SU-DHL-6 (cell line): ENCODE data around the gene PRDM5.

Experiments
- EZH2phosphoT487 ChIP-seq: fragments of 200-600 bp; sonication (generic), shearing (Covaris generic); conservative IDR thresholded peaks from 2 replicates; pipeline ENCODE4 v1.6.1; 2018; ENCODE audit warnings: mild to moderate bottlenecking, antibody characterized with exemption, low read length, moderate library complexity, mixed read lengths
- TF ChIP-seq, protein P1 (sequence below): fragments of 200-600 bp; sonication (generic); IDR thresholded peaks from one replicate; pipeline ENCODE4 v1.5.1; 2017; ENCODE audit warnings: antibody characterized with exemption, mild to moderate bottlenecking, low read length, moderate library complexity; ENCODE audit not compliant: insufficient read depth, poor library complexity, severe bottlenecking

DNA sequence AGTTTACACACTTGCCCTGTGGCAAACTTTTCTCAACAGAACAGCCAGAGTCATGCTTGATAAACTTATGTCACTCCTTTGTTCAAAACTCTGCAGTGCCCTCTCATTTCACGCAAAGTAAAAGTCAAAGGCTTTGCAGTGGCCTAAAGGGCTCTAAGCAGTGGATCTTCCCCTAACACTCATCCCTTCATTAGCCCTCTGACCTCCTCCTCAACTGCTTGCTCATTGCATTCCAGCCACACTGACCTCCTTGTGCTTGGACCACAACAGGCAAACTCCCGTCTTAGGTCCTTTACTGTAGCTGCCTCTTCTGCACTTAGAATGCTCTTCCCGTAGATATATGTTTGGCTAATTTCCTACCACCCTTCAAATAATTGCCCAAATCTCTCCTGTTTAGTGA is 5.6 kb downstream of the PRDM5 start:
- TF ChIP-seq, protein P1, sequence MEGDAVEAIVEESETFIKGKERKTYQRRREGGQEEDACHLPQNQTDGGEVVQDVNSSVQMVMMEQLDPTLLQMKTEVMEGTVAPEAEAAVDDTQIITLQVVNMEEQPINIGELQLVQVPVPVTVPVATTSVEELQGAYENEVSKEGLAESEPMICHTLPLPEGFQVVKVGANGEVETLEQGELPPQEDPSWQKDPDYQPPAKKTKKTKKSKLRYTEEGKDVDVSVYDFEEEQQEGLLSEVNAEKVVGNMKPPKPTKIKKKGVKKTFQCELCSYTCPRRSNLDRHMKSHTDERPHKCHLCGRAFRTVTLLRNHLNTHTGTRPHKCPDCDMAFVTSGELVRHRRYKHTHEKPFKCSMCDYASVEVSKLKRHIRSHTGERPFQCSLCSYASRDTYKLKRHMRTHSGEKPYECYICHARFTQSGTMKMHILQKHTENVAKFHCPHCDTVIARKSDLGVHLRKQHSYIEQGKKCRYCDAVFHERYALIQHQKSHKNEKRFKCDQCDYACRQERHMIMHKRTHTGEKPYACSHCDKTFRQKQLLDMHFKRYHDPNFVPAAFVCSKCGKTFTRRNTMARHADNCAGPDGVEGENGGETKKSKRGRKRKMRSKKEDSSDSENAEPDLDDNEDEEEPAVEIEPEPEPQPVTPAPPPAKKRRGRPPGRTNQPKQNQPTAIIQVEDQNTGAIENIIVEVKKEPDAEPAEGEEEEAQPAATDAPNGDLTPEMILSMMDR: no peak
- no peak for TF ChIP-seq EZH2phosphoT487
